GM11168 (cell line): Measurements from ENCODE around the gene S100A8.
"Not testable (repeated sequence)": the region's sequence is repeated elsewhere in the genome, so short reads cannot be mapped to it uniquely, and the experiment has no call there.

Experiments
- in situ Hi-C: fragments of 300-500 bp; cut with MboI; formaldehyde crosslinking; loops from one replicate; pipeline ENCODE4 v1.12.0; 2022; ENCODE audit warnings: low sequenced_read_pairs; ENCODE audit not compliant: unreplicated experiment

S100A8 gene

GRCh38 chr1:153390938-153391710, at the start of gene S100A8:
Gene S100A8, minus strand, starts transcription at chr1:153391073. Its CDS starts 538 bp downstream, at chr1:153390535.
- in situ Hi-C loops = no loop called here

DNA sequence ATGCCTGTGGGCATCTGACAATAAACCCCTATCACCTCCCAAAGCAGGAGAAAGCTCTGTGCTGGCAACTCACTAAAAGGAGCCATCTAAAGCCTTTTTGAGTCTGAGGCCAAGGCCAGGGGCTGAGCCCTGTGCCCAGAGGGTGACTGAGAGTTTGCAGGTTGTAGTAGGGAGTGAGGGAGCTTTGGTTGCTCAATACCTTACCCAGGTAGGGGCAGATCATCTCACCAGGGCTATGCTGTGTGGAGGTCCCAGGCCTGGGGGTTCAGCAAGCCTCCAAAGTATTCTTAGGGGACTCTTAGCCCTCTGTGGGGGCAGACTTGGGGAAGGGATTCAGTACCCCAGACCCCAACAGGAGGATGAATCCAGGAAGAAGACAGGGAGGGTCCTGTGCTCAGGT, 48.4 kb upstream of the S100A8 start:
- in situ Hi-C loops = no loop called here

DNA sequence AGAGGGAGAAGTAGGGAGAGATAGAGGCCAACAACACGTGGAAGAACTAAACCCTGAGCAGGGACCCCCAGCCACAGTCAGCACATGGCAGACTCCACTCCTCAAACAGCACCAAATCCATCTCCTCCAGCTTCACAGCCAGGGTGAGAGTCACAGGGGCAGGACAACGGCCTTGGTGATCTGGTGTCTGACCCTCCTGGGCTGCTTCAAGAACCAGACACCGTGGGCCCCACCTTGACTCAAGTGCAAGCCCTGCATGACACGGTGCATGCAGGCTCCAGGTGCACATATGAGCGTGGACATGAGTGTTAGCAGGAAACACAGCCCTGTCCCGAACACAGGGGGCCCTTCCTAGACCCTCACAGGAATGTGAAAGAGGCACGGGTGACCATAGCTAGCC, 47.7 kb upstream of the S100A8 start:
- in situ Hi-C loops = no loop called here

DNA sequence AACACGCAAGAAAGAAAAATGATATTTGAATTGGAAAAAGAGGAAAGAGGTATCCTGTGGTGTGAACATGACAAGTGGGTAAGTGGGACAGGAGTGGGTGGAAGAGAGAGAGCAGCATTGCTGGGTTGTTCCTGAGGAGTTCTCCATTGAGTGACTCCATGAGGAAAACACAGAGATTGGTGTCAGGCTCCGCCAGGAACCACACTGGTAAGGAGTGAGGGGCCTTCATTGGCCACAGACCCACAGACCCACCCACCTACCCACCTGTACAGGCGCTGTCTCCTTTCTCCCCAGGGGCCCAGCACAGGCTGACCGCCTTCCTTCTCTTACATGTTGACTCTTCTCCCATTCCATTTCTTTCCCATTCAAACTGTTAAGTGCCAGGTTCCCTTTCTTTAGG, 46.4 kb upstream of the S100A8 start:
- in situ Hi-C loops = no loop called here

DNA sequence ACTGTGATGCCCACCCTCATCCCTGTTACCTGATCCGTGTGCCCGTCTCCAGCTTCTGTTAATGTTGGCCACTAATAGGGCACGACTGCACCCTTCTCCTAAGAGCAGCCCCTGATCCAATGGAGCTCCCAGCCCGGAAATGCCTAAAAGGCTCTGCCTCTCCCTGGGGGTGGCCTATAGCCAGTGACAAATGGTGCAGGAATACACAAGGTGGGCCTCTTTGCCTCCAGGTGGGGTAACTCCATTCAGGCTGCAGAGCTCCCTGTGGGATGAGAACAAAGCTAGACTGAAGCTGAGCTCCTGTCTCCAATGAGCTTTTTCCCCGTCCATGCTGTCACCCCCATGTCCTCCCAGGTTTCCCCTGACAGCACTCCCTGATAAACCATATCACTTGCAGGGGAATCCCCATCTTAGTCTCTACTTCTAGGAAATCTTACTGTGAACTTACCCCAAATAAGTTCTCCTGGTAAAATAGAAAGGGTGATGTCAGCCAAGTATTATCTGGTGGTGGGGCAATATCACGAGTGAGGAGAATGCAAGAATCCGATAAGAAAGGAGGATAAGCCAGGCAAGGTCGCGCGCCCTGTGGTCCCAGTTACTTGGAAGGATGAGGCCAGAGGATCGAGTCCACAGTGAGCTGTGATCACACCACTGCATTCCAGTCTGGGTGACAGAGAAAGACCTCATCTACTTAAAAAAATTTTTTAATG, 44.0 kb upstream of the S100A8 start:
- in situ Hi-C loops = no loop called here

- in situ Hi-C loops = no loop called here
Measured at GRCh38 chr1:153432874-153433681, 42.2 kb upstream of the S100A8 start.

DNA sequence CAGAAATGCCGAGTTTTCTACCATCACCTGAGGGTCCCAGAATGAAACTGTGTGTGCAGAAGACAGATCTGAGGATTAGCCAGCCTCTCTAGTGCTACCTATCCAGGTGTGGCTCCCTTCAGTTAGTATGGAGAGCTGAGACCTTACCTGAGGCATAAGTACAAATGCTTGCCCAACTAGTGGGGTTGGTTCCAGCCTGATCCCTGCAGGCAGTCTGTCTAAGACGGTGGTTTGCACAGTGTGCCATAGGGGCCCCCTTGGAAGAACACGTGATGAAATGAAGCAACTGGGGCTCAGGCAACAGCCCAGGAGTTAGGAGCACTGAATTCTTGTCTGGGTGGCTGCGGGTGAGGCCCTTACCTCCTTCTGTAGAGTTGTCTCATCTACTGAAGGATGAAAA, 41.1 kb upstream of the S100A8 start:
- in situ Hi-C loops = no loop called here

- in situ Hi-C loops = no loop called here
Measured at GRCh38 chr1:153431427-153431826, 40.6 kb upstream of the S100A8 start.

GRCh38 chr1:153431002-153431401, 40.1 kb upstream of the S100A8 start:
- in situ Hi-C loops = no loop called here

DNA sequence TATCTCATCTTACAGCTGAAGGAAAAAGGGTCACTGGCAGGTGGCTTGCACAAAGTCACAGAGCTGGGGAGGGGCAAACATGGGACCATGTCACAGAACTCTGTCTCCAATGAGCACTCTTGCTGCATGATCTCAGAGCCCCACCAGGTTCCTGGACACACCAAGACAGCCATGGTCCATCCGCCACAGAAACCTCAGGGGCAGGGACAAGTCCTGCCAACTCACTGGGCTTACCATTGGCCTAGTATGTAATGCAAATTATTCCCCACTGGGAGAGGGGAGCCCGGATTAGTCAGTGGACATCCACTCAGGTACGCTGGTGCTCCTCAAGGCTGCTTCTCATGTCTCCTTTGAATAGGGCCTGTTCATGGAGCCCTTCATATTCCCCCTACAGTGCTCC, 39.7 kb upstream of the S100A8 start:
- in situ Hi-C loops = no loop called here

DNA sequence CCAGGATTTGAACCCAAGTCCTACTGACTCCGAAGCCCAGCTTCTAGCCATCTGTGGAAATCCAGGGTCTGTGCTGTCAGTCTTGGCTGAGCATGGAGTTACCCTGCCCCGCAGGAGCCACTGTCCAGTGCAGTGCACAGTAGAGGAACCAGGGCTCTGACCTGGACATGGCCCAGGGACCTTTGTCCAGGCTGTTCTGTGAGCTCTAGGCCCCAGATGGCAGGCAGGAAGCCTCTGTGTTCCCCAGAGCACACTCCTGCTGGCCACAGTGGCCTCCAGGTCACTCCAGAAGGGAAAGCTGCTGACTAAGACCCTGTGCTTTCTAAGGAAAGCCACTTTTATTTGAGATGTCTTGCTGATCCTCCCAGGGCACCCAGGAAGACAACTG, 39.3 kb upstream of the S100A8 start:
- in situ Hi-C loops = no loop called here

- in situ Hi-C loops = no loop called here
Measured at GRCh38 chr1:153429266-153430165, 38.6 kb upstream of the S100A8 start.

GRCh38 chr1:153428791-153429190, 37.9 kb upstream of the S100A8 start:
- in situ Hi-C loops = no loop called here

DNA sequence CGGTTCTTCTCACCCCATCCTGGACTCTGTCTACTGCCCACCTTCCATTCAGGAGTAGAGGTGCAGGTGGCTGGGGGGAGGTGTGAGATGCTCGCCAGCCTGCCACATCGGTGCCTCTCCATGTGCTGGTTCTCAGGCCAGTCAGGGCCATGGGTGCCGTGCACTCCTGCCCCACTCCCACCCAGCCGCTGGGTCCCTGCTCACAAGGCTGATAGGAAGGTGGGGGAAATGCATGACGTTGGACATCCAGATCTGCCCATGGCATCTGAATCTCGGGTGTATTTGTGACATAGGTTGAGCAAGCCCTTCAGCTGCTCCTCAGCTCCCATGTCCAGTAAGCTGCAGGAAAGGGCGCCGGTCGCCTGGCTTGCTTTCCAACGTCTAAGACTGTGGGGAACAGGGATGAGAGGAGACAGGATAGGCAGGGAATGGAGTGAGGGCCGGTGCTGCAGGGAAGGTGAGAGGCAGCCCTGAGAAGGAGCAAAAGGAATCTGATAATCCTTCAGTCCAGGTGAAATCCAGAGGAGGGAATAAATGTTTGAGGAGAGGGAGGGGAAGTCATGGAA, 37.3 kb upstream of the S100A8 start:
- in situ Hi-C loops = no loop called here

DNA sequence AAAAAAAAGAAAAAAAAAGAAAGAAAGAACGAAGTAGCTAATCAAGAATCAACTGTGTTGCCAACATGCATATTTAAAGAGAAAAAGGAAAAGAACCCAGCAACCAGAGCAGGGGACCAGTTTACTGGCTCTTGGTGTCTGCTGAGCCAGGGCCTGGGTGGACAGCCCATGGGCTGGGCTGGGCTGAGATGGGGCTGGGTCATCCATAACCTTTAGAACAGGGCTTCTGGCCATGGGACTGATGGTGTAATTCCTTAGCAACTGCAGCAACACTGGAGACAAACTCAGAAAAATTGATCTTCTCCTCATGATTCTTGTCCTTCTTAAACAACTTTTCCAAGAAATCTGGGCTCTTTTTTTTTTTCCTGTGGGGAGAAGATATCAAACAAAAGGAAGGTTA, 35.9 kb upstream of the S100A8 start:
- in situ Hi-C loops = no loop called here

DNA sequence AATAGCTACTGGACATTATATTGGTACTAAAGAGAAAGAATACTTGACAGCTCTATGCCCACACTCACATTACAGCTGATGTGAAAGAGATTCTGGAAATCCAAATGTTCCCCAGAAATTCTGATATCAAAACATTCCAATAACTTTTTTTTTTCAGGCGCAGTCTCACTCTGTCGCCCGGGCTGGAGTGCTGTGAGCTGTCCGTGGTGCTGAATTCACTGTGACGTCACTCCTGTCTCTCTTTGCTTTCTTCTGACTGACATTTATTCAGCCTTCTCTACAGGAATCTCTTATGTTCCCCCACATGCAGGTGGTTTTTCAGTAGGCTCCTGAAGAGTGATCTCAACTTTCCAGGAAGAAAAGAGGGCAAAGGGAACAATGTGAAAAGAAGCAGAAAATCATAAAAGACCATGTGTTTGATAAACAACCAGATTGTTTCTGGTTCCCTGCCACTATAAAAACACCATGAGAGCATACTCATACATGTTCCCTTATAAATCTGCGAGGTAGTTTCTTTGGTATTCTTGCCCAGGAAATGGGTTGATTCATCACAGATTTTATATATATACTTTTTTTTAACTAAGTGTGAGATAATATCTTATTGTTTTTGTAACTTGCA, 31.7 kb upstream of the S100A8 start:
- in situ Hi-C loops = no loop called here

GRCh38 chr1:153420306-153420705, 29.4 kb upstream of the S100A8 start:
- in situ Hi-C loops = no loop called here

GRCh38 chr1:153419436-153419793, 28.5 kb upstream of the S100A8 start:
- in situ Hi-C loops = not testable (repeated sequence)

DNA sequence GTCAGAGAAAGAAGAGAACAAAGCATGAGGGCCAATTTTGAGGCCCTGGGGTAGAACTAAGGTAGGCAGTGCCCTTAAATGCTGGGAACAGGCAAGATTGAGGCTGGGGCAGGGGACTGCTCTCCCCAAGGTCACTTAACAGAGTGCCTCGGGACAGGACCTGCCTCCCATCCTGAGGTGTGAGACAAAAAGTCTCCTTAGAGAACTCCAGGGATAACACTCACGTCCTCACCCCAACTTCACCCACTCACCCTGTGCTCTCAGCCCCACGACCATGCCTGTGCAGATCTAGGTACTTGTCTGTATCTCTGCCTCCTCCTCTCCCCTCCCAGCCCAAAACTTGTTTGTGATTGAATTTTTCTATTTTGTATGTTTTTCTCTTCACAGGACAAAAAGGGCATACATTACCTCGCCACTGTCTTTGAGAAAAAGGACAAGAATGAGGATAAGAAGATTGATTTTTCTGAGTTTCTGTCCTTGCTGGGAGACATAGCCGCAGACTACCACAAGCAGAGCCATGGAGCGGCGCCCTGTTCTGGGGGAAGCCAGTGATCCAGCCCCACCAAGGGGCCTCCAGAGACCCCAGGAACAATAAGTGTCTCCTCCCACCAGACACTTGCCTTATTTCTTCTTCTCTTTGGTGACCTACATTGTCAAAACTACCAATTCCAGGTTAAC, 28.0 kb upstream of the S100A8 start:
- in situ Hi-C loops = not testable (repeated sequence)
